Uterus (tissue), 2 donors: Measurements from ENCODE around the gene GMEB2.

Experiments
- CTCF ChIP-seq, 4 experiments: fragments of 200-600 bp in 2 of 4; fragments of 450-650 bp in 2 of 4; sonication (generic) in 2 of 4; IDR thresholded peaks; one replicate each; pipeline ENCODE4 v1.5.1; 2016 to 2019; ENCODE audit warnings: antibody characterized with exemption in 4 of 4, mild to moderate bottlenecking in 2 of 4, moderate library complexity in 1 of 4
- POLR2A ChIP-seq, 2 donors: fragments of 450-650 bp; IDR thresholded peaks; one replicate each; pipeline ENCODE4 v1.6.1; 2016; ENCODE audit warnings: antibody characterized with exemption in 2 of 2, mild to moderate bottlenecking in 1 of 2, moderate library complexity in 1 of 2

- TF ChIP-seq CTCF (IDR thresholded peaks at IDR 0.05) (no peak), POLR2A (IDR thresholded peaks at IDR 0.05) (no peak)
Measured at GRCh38 chr20:63653974-63654668, 27.2 kb upstream of the GMEB2 start.
